BLaER1 treated with 17β-estradiol and CSF1 and Interleukin-3, amounts not matched to agents 10 nM and 100 nM (cell line): ENCODE results near the gene DAB2IP.

Experiments used
- H3K27ac ChIP-seq, 11 experiments: shearing (Covaris generic); formaldehyde crosslinking; 2 replicates each; pipeline ENCODE4 v1.8.1; 2022
- H3K27me3 ChIP-seq, 11 experiments: shearing (Covaris generic); formaldehyde crosslinking; 2 replicates each; pipeline ENCODE4 v1.8.1; 2022
- H3K36me3 ChIP-seq, 11 experiments: shearing (Covaris generic); formaldehyde crosslinking; 2 replicates each; pipeline ENCODE4 v1.8.1; 2022
- H3K4me1 ChIP-seq, 10 experiments: shearing (Covaris generic); formaldehyde crosslinking; 2 replicates each; pipeline ENCODE4 v1.8.1; 2022
- H3K4me2 ChIP-seq, 11 experiments: shearing (Covaris generic); formaldehyde crosslinking; 2 replicates each; pipeline ENCODE4 v1.8.1; 2022
- H3K4me3 ChIP-seq, 10 experiments: shearing (Covaris generic); formaldehyde crosslinking; 2 replicates each; pipeline ENCODE4 v1.8.1; 2022
- H3K9ac ChIP-seq, 11 experiments: shearing (Covaris generic); formaldehyde crosslinking; 2 replicates each; pipeline ENCODE4 v1.8.1; 2022
- H3K9me3 ChIP-seq, 11 experiments: shearing (Covaris generic); formaldehyde crosslinking; replicated peaks in 1 of 11; 2 replicates each; pipeline ENCODE4 v1.8.1; 2022
- H4K20me1 ChIP-seq, 11 experiments: shearing (Covaris generic); formaldehyde crosslinking; 2 replicates each; pipeline ENCODE4 v1.8.1; 2022
- Cebpa-rat ChIP-seq, 11 experiments: shearing (Covaris generic); IDR thresholded peaks; 2 replicates each; pipeline ENCODE4 v1.8.1; 2022

Gene DAB2IP

DNA sequence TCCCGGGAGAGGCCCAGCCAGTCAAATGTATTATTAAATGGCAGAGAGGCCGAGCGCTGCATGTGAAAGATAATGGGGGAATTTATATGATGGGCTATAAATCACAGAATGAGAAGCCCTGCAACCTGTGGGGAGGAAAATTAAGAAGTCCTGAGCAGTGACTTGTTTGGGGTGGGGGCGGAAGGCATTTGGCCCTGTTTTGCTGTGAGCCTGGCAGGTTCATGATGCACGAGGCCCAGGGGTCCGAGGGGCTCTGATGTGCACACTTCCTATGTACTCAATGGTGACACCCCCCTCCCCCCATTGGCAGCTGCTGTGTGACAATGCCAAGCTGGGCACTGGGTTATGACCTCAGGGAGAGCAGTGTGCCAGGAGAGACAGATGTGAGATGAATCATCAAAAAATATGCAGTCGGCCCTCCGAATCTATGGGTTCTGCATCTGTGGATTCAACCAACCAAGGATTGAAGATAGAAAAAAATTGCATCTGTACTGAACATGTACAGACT is 13.7 kb upstream of the DAB2IP start:
- Histone ChIP-seq H4K20me1 (peaks cover 0 to 29% (median 0%) of the 10 kb centered on the region in 11 experiments; a peak in 4 of 22 replicates), H3K4me1 (peaks cover 52 to 87% (median 84%) of the 10 kb centered on the region in 10 experiments), H3K27ac (peak overlapping the region in 8 of 11 experiments; percentile 24 to 78 (median 60); a peak in 15 of 22 replicates)

DNA sequence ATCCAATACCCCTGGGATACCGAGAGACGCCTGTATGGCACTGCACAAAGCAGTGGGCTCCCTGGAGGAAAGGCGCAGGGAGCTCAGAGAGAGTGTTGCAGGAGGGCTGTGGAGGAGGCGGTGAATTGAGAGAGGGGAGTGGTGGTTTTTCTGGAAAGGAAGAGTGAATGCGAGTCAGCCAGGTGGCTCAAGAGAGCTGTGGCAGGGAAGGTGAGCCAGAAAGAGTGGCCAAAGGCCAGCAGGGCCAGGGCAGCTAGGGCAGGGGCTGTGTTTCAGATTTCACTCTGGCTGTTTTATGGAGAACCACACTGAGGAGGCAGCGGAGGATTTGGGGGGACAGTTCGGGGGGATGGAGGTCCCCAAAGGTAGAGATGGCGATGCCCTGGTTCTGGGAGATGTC is 13.0 kb upstream of the DAB2IP start:
- Histone ChIP-seq H4K20me1 (peaks cover 0 to 29% (median 0%) of the 10 kb centered on the region in 11 experiments; a peak in 4 of 22 replicates), H3K4me1 (peaks cover 52 to 89% (median 82%) of the 10 kb centered on the region in 10 experiments)

More for the DNA sequence above, 13.7 kb upstream of the DAB2IP start:
- Histone ChIP-seq H3K9ac (peak overlapping the region in 5 of 11 experiments; percentile 4 to 69 (median 47); a peak in 6 of 22 replicates), H3K36me3 (no peaks in the 10 kb centered on the region), H3K4me2 (peak overlapping the region; percentile 29 to 88 (median 77)), H3K9me3 (peaks cover 0 to 9% (median 0%) of the 10 kb centered on the region in 11 experiments; a peak in 6 of 22 replicates), H3K27me3 (no peaks in the 10 kb centered on the region), H3K4me3 (no peak overlapping the region)
- TF ChIP-seq Cebpa-rat (IDR thresholded peaks at IDR 0.05) = 0 out of 22 replicates have a peak, but pooled peaks of 1 of the 11 experiments have one; percentile 8

DNA sequence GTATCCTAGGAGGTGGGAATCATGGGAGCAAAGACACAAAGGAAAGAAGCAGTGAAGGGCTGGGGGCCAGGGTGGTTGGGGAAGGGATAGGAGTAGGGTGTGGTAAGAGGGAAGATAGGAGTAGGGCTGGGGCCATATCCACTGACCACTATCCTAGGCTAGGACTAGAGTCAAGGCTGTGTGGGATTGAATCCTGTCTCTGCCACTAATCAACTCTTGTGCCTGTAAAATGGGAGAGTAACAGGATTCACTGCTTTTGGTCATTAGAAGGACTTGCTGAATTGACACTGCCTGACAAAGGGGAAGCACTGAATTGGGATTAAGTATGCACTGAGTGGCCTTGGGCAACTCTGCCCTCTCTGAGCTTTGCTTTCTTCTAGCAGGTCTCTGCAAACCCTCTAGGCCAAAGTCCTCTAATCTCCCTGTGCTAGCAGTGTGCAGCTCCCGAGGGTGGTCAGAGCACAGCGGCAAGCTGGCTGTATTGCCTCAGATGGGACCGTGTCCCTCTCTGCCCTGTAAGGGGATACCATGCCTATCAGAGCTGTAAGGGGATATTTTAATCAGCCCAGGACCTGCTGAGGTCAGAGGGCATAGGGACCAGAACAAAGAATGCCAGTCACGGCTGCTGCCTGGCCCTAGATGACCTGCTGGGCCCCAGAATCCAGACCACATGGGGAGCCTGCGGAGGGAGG is 12.4 kb upstream of the DAB2IP start:
- peaks cover 51 to 89% (median 82%) of the 10 kb centered on the region in 10 experiments for H3K4me1 ChIP-seq
- H3K36me3 ChIP-seq = no peaks in the 10 kb centered on the region
- peak overlapping the region in 9 of 11 experiments; percentile 71 to 88 (median 77); a peak in 18 of 22 replicates for H3K4me2 ChIP-seq
- no peaks in the 10 kb centered on the region for H3K27me3 ChIP-seq
- no peak for TF ChIP-seq Cebpa-rat (IDR thresholded peaks at IDR 0.05)
- peak overlapping the region in 2 of 11 experiments; percentile 61 to 69; a peak in 2 of 22 replicates for H3K9ac ChIP-seq
- H3K9me3 ChIP-seq = peaks cover 0 to 9% (median 0%) of the 10 kb centered on the region in 11 experiments; a peak in 6 of 22 replicates
- H3K27ac ChIP-seq = peak overlapping the region in 6 of 11 experiments; percentile 24 to 78 (median 70); a peak in 10 of 22 replicates
- H3K4me3 ChIP-seq = no peak overlapping the region
- peaks cover 0 to 25% (median 0%) of the 10 kb centered on the region in 11 experiments; a peak in 4 of 22 replicates for H4K20me1 ChIP-seq

More for the DNA sequence above, 13.0 kb upstream of the DAB2IP start:
- Histone ChIP-seq H3K27me3 (no peaks in the 10 kb centered on the region), H3K4me2 (peak overlapping the region; percentile 10 to 88 (median 77); a peak in 21 of 22 replicates), H3K4me3 (no peak overlapping the region), H3K27ac (peak overlapping the region in 8 of 11 experiments; percentile 4 to 78 (median 52); a peak in 13 of 22 replicates), H3K9ac (peak overlapping the region in 5 of 11 experiments; percentile 7 to 69 (median 58); a peak in 8 of 22 replicates), H3K9me3 (peaks cover 0 to 9% (median 0%) of the 10 kb centered on the region in 11 experiments; a peak in 6 of 22 replicates), H3K36me3 (no peaks in the 10 kb centered on the region)
- TF ChIP-seq Cebpa-rat (IDR thresholded peaks at IDR 0.05) = no peak

DNA sequence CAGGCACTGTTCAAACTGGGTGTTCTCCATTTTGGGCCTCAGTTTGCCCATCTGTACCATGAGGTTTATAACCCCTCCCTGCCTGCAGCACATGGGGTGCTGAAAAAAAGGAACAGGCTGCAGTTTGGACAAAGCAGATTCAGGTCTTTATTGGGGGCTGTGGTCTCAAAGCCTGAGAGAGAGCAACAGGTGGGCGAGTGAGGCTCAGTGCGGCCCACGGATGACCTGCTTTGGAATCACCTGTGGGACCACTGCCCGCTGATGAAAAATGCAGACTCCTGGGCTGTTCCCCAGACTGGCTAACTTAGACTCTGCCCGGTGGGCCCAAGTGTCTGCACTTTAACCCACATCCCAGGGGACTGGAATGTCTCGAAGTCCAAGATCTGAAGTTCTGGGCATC is 11.8 kb upstream of the DAB2IP start:
- Histone ChIP-seq H4K20me1 (peaks cover 0 to 19% (median 0%) of the 10 kb centered on the region in 11 experiments; a peak in 4 of 22 replicates), H3K27ac (peak overlapping the region in 4 of 11 experiments; percentile 6 to 78 (median 44); a peak in 5 of 22 replicates), H3K9me3 (peaks cover 0 to 9% (median 0%) of the 10 kb centered on the region in 11 experiments; a peak in 6 of 22 replicates), H3K4me1 (peaks cover 46 to 89% (median 82%) of the 10 kb centered on the region in 10 experiments), H3K9ac (no peak overlapping the region), H3K36me3 (no peaks in the 10 kb centered on the region), H3K4me3 (no peak overlapping the region), H3K27me3 (no peaks in the 10 kb centered on the region), H3K4me2 (peak overlapping the region in 8 of 11 experiments; percentile 37 to 84 (median 67); a peak in 13 of 22 replicates)
- TF ChIP-seq Cebpa-rat (IDR thresholded peaks at IDR 0.05) = no peak

DNA sequence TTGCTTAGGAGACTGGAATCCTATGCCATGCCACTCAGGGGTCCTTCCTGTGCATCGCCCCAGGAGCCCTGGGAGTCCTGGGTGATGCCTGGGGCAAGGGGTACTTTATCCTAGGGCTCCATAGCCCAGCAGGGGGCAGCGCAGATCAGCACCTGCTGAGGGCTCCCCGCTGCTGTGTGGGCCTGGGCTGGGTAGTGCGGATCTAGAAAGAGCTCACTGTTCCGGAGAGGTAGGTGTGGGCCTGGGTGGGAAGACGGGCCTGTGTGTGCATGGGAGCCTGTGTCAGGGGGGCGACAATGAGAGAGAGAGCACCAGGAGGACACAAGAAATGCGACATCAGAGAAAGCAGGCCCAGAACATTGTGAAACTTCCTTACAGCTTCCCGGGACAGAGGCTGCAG is 11.4 kb upstream of the DAB2IP start:
- peak overlapping the region in 4 of 11 experiments; percentile 6 to 27 (median 17); a peak in 2 of 22 replicates for H3K9ac ChIP-seq
- no peaks in the 10 kb centered on the region for H3K27me3 ChIP-seq
- H3K4me3 ChIP-seq = no peak overlapping the region
- H4K20me1 ChIP-seq = peaks cover 0 to 19% (median 0%) of the 10 kb centered on the region in 11 experiments; a peak in 3 of 22 replicates
- H3K4me2 ChIP-seq = peak overlapping the region; percentile 27 to 84 (median 53); a peak in 20 of 22 replicates
- H3K4me1 ChIP-seq = peaks cover 46 to 89% (median 82%) of the 10 kb centered on the region in 10 experiments
- no peaks in the 10 kb centered on the region for H3K36me3 ChIP-seq
- peak overlapping the region in 4 of 11 experiments; percentile 3 to 78 (median 9); a peak in 3 of 22 replicates for H3K27ac ChIP-seq
- peaks cover 0 to 9% (median 0%) of the 10 kb centered on the region in 11 experiments; a peak in 6 of 22 replicates for H3K9me3 ChIP-seq
- TF ChIP-seq Cebpa-rat (IDR thresholded peaks at IDR 0.05) = no peak

DNA sequence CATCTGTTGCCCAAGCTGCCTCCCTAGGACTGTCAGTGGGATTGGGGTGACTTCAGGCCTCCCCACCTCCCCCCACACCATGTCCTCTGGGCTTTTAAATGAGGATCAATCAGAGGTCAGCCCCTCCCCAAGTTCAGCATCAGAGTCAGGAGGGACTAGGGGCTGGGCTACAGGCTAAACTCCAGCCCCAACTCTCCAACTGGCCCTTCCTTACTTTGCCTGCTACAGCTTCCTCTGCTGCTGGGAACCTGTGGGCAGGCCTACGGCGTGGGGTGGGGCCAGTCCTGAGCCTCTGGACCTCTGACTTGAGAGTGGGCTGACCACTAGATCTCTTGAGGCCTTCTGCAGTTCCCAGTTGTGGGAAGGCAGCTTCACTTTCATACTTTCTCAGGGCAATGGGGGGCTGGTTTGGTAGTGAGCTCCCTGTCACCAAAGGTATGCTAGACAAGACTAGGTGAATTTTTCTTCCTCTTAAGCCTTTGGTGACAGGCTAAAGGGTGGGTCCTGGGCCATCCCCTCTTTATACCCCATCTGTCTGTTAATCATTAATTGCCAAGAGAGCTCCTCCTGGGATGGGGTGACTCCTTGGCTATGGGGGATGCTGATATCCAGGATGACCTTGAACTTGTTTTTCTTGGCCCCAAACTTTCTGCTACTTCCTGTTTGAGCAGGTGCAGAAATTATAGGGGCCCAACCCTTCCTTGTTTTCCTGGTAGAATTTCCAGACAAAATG is 10.8 kb upstream of the DAB2IP start:
- no peak; a peak in 2 of 22 replicates for TF ChIP-seq Cebpa-rat (IDR thresholded peaks at IDR 0.05)
- H3K9ac ChIP-seq = peak overlapping the region in 3 of 11 experiments; percentile 6 to 27 (median 22); a peak in 2 of 22 replicates
- H3K4me1 ChIP-seq = peaks cover 46 to 89% (median 82%) of the 10 kb centered on the region in 10 experiments
- H4K20me1 ChIP-seq = peaks cover 0 to 16% (median 0%) of the 10 kb centered on the region in 11 experiments; a peak in 4 of 22 replicates
- H3K36me3 ChIP-seq = no peaks in the 10 kb centered on the region
- H3K27ac ChIP-seq = peak overlapping the region in 2 of 11 experiments; percentile 3 to 78; a peak in 4 of 22 replicates
- H3K27me3 ChIP-seq = no peaks in the 10 kb centered on the region
- no peak overlapping the region for H3K4me3 ChIP-seq
- peaks cover 0 to 9% (median 0%) of the 10 kb centered on the region in 11 experiments; a peak in 6 of 22 replicates for H3K9me3 ChIP-seq
- H3K4me2 ChIP-seq = peak overlapping the region; percentile 27 to 84 (median 53); a peak in 20 of 22 replicates

DNA sequence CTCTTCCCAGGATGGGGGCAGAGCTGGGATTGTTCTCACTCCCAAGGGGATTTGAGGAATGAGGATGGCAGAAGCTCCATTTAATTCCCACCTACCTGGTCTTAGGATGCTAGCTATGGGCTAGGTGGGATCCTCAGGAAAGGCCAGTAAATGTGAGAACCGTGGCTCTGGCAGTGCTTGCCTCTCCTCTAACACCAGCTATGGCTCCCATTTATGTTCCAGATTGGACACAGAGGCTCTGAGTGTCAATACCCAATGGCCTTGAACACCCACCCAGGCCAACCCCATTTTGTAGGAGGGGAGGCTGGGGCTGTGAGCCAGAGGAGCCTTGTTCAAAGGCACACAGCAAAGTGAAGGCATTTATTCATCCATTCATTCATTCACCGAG is 10.2 kb upstream of the DAB2IP start:
- Histone ChIP-seq H3K27me3 (no peaks in the 10 kb centered on the region), H3K36me3 (no peaks in the 10 kb centered on the region), H3K4me2 (peak overlapping the region in 2 of 11 experiments; percentile 45 to 47; a peak in 1 of 22 replicates), H3K27ac (no peak overlapping the region), H3K4me3 (no peak overlapping the region), H3K4me1 (peaks cover 46 to 89% (median 82%) of the 10 kb centered on the region in 10 experiments), H3K9me3 (peaks cover 0 to 9% (median 0%) of the 10 kb centered on the region in 11 experiments; a peak in 6 of 22 replicates), H4K20me1 (peaks cover 0 to 10% (median 0%) of the 10 kb centered on the region in 11 experiments; a peak in 4 of 22 replicates), H3K9ac (no peak overlapping the region)
- TF ChIP-seq Cebpa-rat (IDR thresholded peaks at IDR 0.05) = no peak

DNA sequence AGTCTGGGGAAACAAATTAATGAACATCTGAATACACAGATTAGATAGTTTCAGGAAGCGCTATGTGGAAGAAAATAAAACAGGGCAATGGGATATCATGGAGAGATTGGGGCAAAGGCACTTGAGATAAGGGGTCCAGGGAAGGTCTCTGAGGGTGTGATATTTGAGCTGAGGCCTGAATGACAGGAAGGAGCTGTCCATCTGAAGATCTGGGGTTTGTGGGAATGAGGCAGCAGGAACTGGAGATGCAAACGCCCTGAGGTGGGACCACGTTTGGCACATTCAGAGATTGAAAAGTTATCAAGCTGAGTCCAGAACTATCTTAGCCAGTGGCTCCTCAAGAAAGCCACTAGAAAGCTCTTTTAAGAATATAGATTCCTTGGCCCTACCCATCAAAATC is 8.7 kb upstream of the DAB2IP start:
- H3K36me3 ChIP-seq = no peaks in the 10 kb centered on the region
- no peaks in the 10 kb centered on the region for H3K27me3 ChIP-seq
- H3K4me3 ChIP-seq = no peak overlapping the region
- H4K20me1 ChIP-seq = peaks cover 0 to 8% (median 0%) of the 10 kb centered on the region in 11 experiments; a peak in 3 of 22 replicates
- H3K4me2 ChIP-seq = peak overlapping the region in 4 of 11 experiments; percentile 87 to 95 (median 92); a peak in 3 of 22 replicates
- H3K9me3 ChIP-seq = peaks cover 0 to 9% (median 0%) of the 10 kb centered on the region in 11 experiments; a peak in 6 of 22 replicates
- H3K4me1 ChIP-seq = peaks cover 37 to 87% (median 81%) of the 10 kb centered on the region in 10 experiments
- H3K9ac ChIP-seq = no peak overlapping the region
- no peak for TF ChIP-seq Cebpa-rat (IDR thresholded peaks at IDR 0.05)
- no peak overlapping the region for H3K27ac ChIP-seq
